GM19035 (cell line): Measurements from ENCODE around the gene CDC42BPB.

Experiments
- ATAC-seq: cut with Tn5 transposase; IDR thresholded peaks from one replicate; pipeline ENCODE4 v1.9.1; 2021; ENCODE audit not compliant: unreplicated experiment

Gene CDC42BPB

GRCh38 chr14:102916347-102917055, 140.8 kb downstream of the CDC42BPB start:
- ATAC-seq = no peak

- no peak for ATAC-seq
Observed at GRCh38 chr14:102915292-102916110, 141.8 kb downstream of the CDC42BPB start.

- ATAC-seq = no peak
Observed at GRCh38 chr14:102914474-102915291, 142.7 kb downstream of the CDC42BPB start.

- ATAC-seq = no peak
Observed at GRCh38 chr14:102913341-102914211, 143.8 kb downstream of the CDC42BPB start.

- no peak for ATAC-seq
Observed at GRCh38 chr14:102911991-102912761, 145.2 kb downstream of the CDC42BPB start.

GRCh38 chr14:102911541-102911951, 145.8 kb downstream of the CDC42BPB start:
- no peak for ATAC-seq

GRCh38 chr14:102910442-102910841, 146.9 kb downstream of the CDC42BPB start:
- no peak for ATAC-seq

GRCh38 chr14:102909911-102910310, 147.4 kb downstream of the CDC42BPB start:
- no peak for ATAC-seq

GRCh38 chr14:102909462-102909861, 147.9 kb downstream of the CDC42BPB start:
- ATAC-seq = no peak

GRCh38 chr14:102908766-102909455, 148.4 kb downstream of the CDC42BPB start:
- ATAC-seq = no peak

- ATAC-seq = no peak
Observed at GRCh38 chr14:102907980-102908730, 149.2 kb downstream of the CDC42BPB start.

- no peak for ATAC-seq
Observed at GRCh38 chr14:102907303-102907844, 150.0 kb downstream of the CDC42BPB start.

GRCh38 chr14:102906616-102907302, 150.6 kb downstream of the CDC42BPB start:
- no peak for ATAC-seq

- no peak for ATAC-seq
Observed at GRCh38 chr14:102905116-102906108, 151.9 kb downstream of the CDC42BPB start.

GRCh38 chr14:102903889-102904512, 153.3 kb downstream of the CDC42BPB start:
- ATAC-seq = no peak
